H1 (cell line): ENCODE data around the gene SLC9A3. TPM values are rescaled to one million over a fixed set of nuclear protein-coding genes. Genes with fewer than 3 reads are reported as not detected.

Source experiments
- EGR1 ChIP-seq: IDR thresholded peaks from 2 replicates; pipeline ENCODE4 v1.6.1; 2011; ENCODE audit warnings: low read depth, low read length, borderline replicate concordance
- FOSL1 ChIP-seq: IDR thresholded peaks from 2 replicates; pipeline ENCODE4 v1.6.1; 2011; ENCODE audit warnings: mild to moderate bottlenecking, low read depth, low read length, moderate library complexity; ENCODE audit not compliant: insufficient read depth
- GTF2F1 ChIP-seq: IDR thresholded peaks from 2 replicates; pipeline ENCODE4 v1.6.1; 2012; ENCODE audit warnings: low read depth, low read length, improper control_type of control experiment, borderline replicate concordance
- MAX ChIP-seq: IDR thresholded peaks from 2 replicates; pipeline ENCODE4 v1.6.1; 2012; ENCODE audit warnings: inconsistent platforms
- PHF8 ChIP-seq: fragments of 200-600 bp; sonication (generic); conservative IDR thresholded peaks from 2 replicates; pipeline ENCODE4 v1.7.1; 2012; ENCODE audit warnings: low read depth, mild to moderate bottlenecking, inconsistent platforms, low read length, moderate library complexity
- POLR2AphosphoS5 ChIP-seq: IDR thresholded peaks from 2 replicates; pipeline ENCODE4 v1.6.1; 2011; ENCODE audit warnings: low read depth, low read length
- SIN3A ChIP-seq, 2 experiments: IDR thresholded peaks in 1 of 2; conservative IDR thresholded peaks in 1 of 2; 2 replicates each; pipeline ENCODE4 v1.6.1; 2011 to 2012; ENCODE audit warnings: low read length in 2 of 2, improper control_type of control experiment in 1 of 2, low read depth in 1 of 2, mild to moderate bottlenecking in 1 of 2
- SIRT6 ChIP-seq: IDR thresholded peaks from one replicate; pipeline ENCODE4 v1.7.1; 2012; ENCODE audit warnings: low read length, inconsistent platforms
- USF2 ChIP-seq: IDR thresholded peaks from 2 replicates; pipeline ENCODE4 v1.6.1; 2011; ENCODE audit warnings: low read length, improper control_type of control experiment
- polyA plus RNA-seq, 7 experiments: library from polyadenylated mRNA; depleted of rRNA in 3 of 7; stranded (reverse) in 5 of 7; unstranded in 2 of 7; fragments of >200 nt in 5 of 7; fragments of 200-250 nt in 2 of 7; gene quantifications; 1 replicate in 5 of 7; 2 replicates in 1 of 7; 4 replicates in 1 of 7; pipeline versions ENCODE4 v1.2.1 to v1.2.3, GENCODE V29; 2011 to 2013; ENCODE audit warnings: missing spikeins in 2 of 7, mixed read lengths in 2 of 7
- total RNA-seq: library from RNA; stranded (reverse); fragmentation: NEBNext Ultra II Directional; extraction: Animal tissue kit (Norgen Biotek cat#: 25700); gene quantifications from 2 replicates; pipeline ENCODE4 v1.2.1, GENCODE V29; 2021
- TF ChIP-seq, protein P1 (sequence below): IDR thresholded peaks from 2 replicates; pipeline ENCODE4 v1.6.1; 2012; ENCODE audit warnings: inconsistent platforms

Gene SLC9A3
- total and polyA plus RNA-seq, 2 of the 8 experiments (the other 6 are each of a cell fraction or from before 2014, with no cell fraction given) = 0.95 to 1.0 TPM

GRCh38 chr5:472656-473550, 51.3 kb downstream of the SLC9A3 start (continued):
- TF ChIP-seq, protein P1, sequence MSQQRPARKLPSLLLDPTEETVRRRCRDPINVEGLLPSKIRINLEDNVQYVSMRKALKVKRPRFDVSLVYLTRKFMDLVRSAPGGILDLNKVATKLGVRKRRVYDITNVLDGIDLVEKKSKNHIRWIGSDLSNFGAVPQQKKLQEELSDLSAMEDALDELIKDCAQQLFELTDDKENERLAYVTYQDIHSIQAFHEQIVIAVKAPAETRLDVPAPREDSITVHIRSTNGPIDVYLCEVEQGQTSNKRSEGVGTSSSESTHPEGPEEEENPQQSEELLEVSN = peak; percentile 98
- TF ChIP-seq SIN3A (conservative IDR thresholded peaks at IDR 0.05 in 1 of 2, IDR thresholded peaks at IDR 0.05 in 1 of 2; ENCODE audit: low read depth in 1 of 2, low read length in 2 of 2) (0 out of 4 replicates have a peak, but pooled peaks of 1 of the 2 experiments have one; percentile 14), SIRT6 (no peak), FOSL1 (no peak), MAX (peak; percentile 99), USF2 (no peak), EGR1 (no peak), POLR2AphosphoS5 (peak; percentile 76; the same call in 1 of the 2 replicates), PHF8 (peak; percentile 62), GTF2F1 (no peak)
- TF ChIP-seq, all 59 proteins: peak for 11
